WTC11 (cell line): Measurements from ENCODE around the gene SHC2. TPM values are rescaled to one million over a fixed set of nuclear protein-coding genes. Genes with fewer than 3 reads are reported as not detected.

Source experiments
- ATAC-seq: fragments of 200-7000 bp; cut with Tn5 transposase; 2 replicates; pipeline ENCODE4 v1.10.0; 2021; ENCODE audit warnings: mild to moderate bottlenecking, moderate library complexity
- CTCF ChIA-PET: fragments of 300-600 bp; sonication (Branson Sonifier 250); formaldehyde crosslinking; loops from one replicate; lab custom pipeline; 2021; ENCODE audit warnings: antibody characterized with exemption; lab: Charles Lee
- POLR2A ChIA-PET: fragments of 350-600 bp; sonication (Branson Sonifier 250); formaldehyde crosslinking; loops from one replicate; lab custom pipeline; 2021; ENCODE audit warnings: antibody characterized with exemption; lab: Charles Lee
- DNase-seq: peaks from one replicate; pipeline ENCODE4 v3.0.0; 2021; ENCODE audit warnings: low spot score
- H3K27ac Mint-ChIP-seq: 2 replicates; pipeline ENCODE4 v1.8.0; 2021; ENCODE audit warnings: mixed read lengths
- H3K27me3 Mint-ChIP-seq: 2 replicates; pipeline ENCODE4 v1.8.0; 2021; ENCODE audit warnings: low read depth, mild to moderate bottlenecking, moderate library complexity, mixed read lengths
- H3K36me3 Mint-ChIP-seq: 2 replicates; pipeline ENCODE4 v1.8.0; 2021; ENCODE audit warnings: mixed read lengths
- H3K4me1 Mint-ChIP-seq: 2 replicates; pipeline ENCODE4 v1.8.0; 2022; ENCODE audit warnings: mixed read lengths
- H3K4me3 Mint-ChIP-seq: 2 replicates; pipeline ENCODE4 v1.8.0; 2021; ENCODE audit warnings: mild to moderate bottlenecking, moderate library complexity, mixed read lengths
- H3K9me3 Mint-ChIP-seq: 2 replicates; pipeline ENCODE4 v1.8.0; 2021; ENCODE audit warnings: mixed read lengths
- ARID4B ChIP-seq: sonication (generic); formaldehyde crosslinking; IDR thresholded peaks from 2 replicates; pipeline ENCODE4 v1.8.0; 2023; ENCODE audit warnings: missing genetic modification reagents, mild to moderate bottlenecking, borderline replicate concordance
- ATF1 ChIP-seq: sonication (generic); formaldehyde crosslinking; IDR thresholded peaks from 2 replicates; pipeline ENCODE4 v1.8.1; 2023; ENCODE audit warnings: mild to moderate bottlenecking, moderate library complexity, missing genetic modification reagents
- E2F1 ChIP-seq: sonication (generic); formaldehyde crosslinking; IDR thresholded peaks from 2 replicates; pipeline ENCODE4 v1.8.0; 2022; ENCODE audit warnings: mild to moderate bottlenecking, missing genetic modification reagents
- ERG ChIP-seq: fragments of 250-450 bp; sonication (Bioruptor Pico); IDR thresholded peaks from 2 replicates; pipeline ENCODE4 v1.8.0; 2021; ENCODE audit warnings: mild to moderate bottlenecking
- FOXP1 ChIP-seq: sonication (generic); formaldehyde crosslinking; IDR thresholded peaks from 2 replicates; pipeline ENCODE4 v1.8.0; 2022; ENCODE audit warnings: missing genetic modification reagents, mild to moderate bottlenecking, moderate library complexity, borderline replicate concordance
- HMGA2 ChIP-seq: fragments of 250-450 bp; sonication (Bioruptor Pico); IDR thresholded peaks from 2 replicates; pipeline ENCODE4 v1.4.0; 2021; ENCODE audit warnings: mild to moderate bottlenecking, moderate library complexity
- JAZF1 ChIP-seq: fragments of 250-450 bp; sonication (Bioruptor Pico); IDR thresholded peaks from 2 replicates; pipeline ENCODE4 v1.9.0; 2021; ENCODE audit warnings: moderate library complexity, mild to moderate bottlenecking, inconsistent platforms
- MAX ChIP-seq: sonication (generic); formaldehyde crosslinking; IDR thresholded peaks from 2 replicates; pipeline ENCODE4 v1.8.0; 2022; ENCODE audit warnings: mild to moderate bottlenecking, missing genetic modification reagents
- MYBL2 ChIP-seq: sonication (generic); formaldehyde crosslinking; IDR thresholded peaks from 2 replicates; pipeline ENCODE4 v1.8.1; 2023; ENCODE audit warnings: mild to moderate bottlenecking, moderate library complexity, missing genetic modification reagents
- NR3C1 ChIP-seq: sonication (generic); formaldehyde crosslinking; conservative IDR thresholded peaks from 2 replicates; pipeline ENCODE4 v1.8.1; 2023; ENCODE audit warnings: low read depth, mild to moderate bottlenecking, missing genetic modification reagents
- PRDM15 ChIP-seq: sonication (generic); formaldehyde crosslinking; IDR thresholded peaks from 2 replicates; pipeline ENCODE4 v1.8.0; 2022; ENCODE audit warnings: missing genetic modification reagents
- SP1 ChIP-seq: sonication (generic); formaldehyde crosslinking; conservative IDR thresholded peaks from 2 replicates; pipeline ENCODE4 v1.8.1; 2022; ENCODE audit warnings: missing genetic modification reagents
- ZBTB21 ChIP-seq: sonication (generic); formaldehyde crosslinking; IDR thresholded peaks from 2 replicates; pipeline ENCODE4 v1.8.1; 2023; ENCODE audit warnings: mild to moderate bottlenecking, missing genetic modification reagents, borderline replicate concordance
- ZNF121 ChIP-seq: sonication (generic); formaldehyde crosslinking; IDR thresholded peaks from 2 replicates; pipeline ENCODE4 v1.8.0; 2023; ENCODE audit warnings: missing genetic modification reagents
- ZNF232 ChIP-seq: sonication (generic); formaldehyde crosslinking; IDR thresholded peaks from 2 replicates; pipeline ENCODE4 v1.8.0; 2022; ENCODE audit warnings: mild to moderate bottlenecking, missing genetic modification reagents
- ZNF281 ChIP-seq: sonication (generic); formaldehyde crosslinking; IDR thresholded peaks from 2 replicates; pipeline ENCODE4 v1.8.0; 2023; ENCODE audit warnings: mild to moderate bottlenecking, missing genetic modification reagents
- ZNF416 ChIP-seq: fragments of 250-450 bp; sonication (Bioruptor Pico); IDR thresholded peaks from 2 replicates; pipeline ENCODE4 v1.9.0; 2021; ENCODE audit warnings: mild to moderate bottlenecking, inconsistent platforms
- ZNF512 ChIP-seq: sonication (generic); formaldehyde crosslinking; IDR thresholded peaks from 2 replicates; pipeline ENCODE4 v1.8.1; 2022; ENCODE audit warnings: missing genetic modification reagents, borderline replicate concordance
- total RNA-seq: library from RNA; stranded (reverse); gene quantifications from 3 replicates; pipeline ENCODE4 v1.2.3, GENCODE V29; 2021

SHC2 gene
- total RNA-seq, 1 experiment from 2014 or later, result 8.4 TPM

GRCh38 chr19:447816-448560 is 12.8 kb downstream of the SHC2 start:
- CTCF ChIA-PET, result interaction anchor here (1.0 to 1.4 kb wide), 2 partner anchors 59 to 63 kb away, joined by 3 to 4 read pairs; no protein-coding TSS in a partner anchor
- TF ChIP-seq ZNF121 (no peak), ZBTB21 (CRISPR knock-in tag) (no peak), ZNF416 (CRISPR knock-in tag) (no peak), MYBL2 (CRISPR knock-in tag) (no peak), ZNF232 (CRISPR knock-in tag) (no peak), JAZF1 (no peak), PRDM15 (CRISPR knock-in tag) (no peak), ZNF512 (CRISPR knock-in tag) (no peak)
- DNase-seq (no peak), ATAC-seq (no peak)
- H3K36me3 Mint-ChIP-seq, result peaks cover 15% of the 10 kb centered on the region
- POLR2A ChIA-PET, result no interaction called here
- peaks cover 3% of the 10 kb centered on the region; the same call in 1 of the 2 replicates for H3K27me3 Mint-ChIP-seq
- H3K27ac Mint-ChIP-seq, result no peak overlapping the region
- no peaks in the 10 kb centered on the region for H3K4me1 Mint-ChIP-seq
- H3K4me3 Mint-ChIP-seq, result no peak overlapping the region
- H3K9me3 Mint-ChIP-seq, result peaks cover 16% of the 10 kb centered on the region

GRCh38 chr19:447064-447426 is 13.8 kb downstream of the SHC2 start:
- no peak for ATAC-seq
- H3K27me3 Mint-ChIP-seq, result peaks cover 3% of the 10 kb centered on the region; the same call in 1 of the 2 replicates
- ChIA-PET POLR2A (no interaction called here), CTCF (no interaction called here)
- H3K27ac Mint-ChIP-seq, result no peak overlapping the region
- peaks cover 17% of the 10 kb centered on the region for H3K9me3 Mint-ChIP-seq
- H3K36me3 Mint-ChIP-seq, result peaks cover 13% of the 10 kb centered on the region
- DNase-seq, result no peak
- H3K4me3 Mint-ChIP-seq, result no peak overlapping the region
- H3K4me1 Mint-ChIP-seq, result no peaks in the 10 kb centered on the region
- TF ChIP-seq FOXP1, result no peak
- no peak for TF ChIP-seq ERG (CRISPR knock-in tag)
- TF ChIP-seq NR3C1, result no peak
- no peak for TF ChIP-seq E2F1
- TF ChIP-seq HMGA2 (CRISPR knock-in tag), result no peak
- no peak for TF ChIP-seq ZNF281 (CRISPR knock-in tag)
- no peak for TF ChIP-seq ARID4B (CRISPR knock-in tag)
- TF ChIP-seq MAX, result no peak
- TF ChIP-seq SP1, result no peak
- no peak for TF ChIP-seq ATF1
